Measurements from ENCODE around the gene SELENOO.

DNA sequence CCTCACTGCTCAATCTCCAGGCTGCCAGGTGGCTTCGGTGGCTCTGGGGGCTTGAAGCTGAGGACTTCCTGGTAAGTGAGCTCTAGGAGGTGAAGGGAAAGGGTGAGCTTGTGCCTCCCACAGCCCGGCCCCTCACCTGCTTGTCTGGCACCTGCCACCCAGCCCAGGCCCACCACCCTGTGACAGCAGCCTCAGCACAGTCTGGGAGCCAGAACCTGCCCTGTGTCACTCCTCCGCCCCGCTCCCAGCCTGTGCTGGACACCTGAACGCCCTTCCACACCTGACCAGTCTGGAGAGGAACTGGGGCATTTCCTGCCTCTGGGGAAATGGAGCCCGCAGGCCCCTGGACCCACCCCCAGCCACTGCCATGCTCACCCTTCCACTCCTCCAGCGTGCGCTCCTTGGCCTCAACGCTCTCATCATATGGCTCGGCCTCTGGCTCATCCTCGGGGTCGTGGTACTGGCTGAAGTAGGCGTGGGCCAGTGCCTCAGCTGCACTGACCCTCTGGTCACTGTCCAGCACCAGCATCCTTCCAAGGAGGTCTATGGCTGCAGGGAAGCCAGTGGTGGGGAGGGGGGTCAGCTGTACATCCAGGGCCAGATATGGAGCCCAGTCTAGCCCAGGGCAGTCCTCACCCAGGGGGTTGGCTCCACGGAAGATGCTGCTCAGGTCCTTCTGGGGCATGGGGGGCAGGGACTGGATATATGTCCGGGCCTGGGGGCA is 64.3 kb downstream of the SELENOO start:
- TF ChIP-seq CTCF (IDR thresholded peaks at IDR 0.05 in 2 of 3, conservative IDR thresholded peaks at IDR 0.05 in 1 of 3; ENCODE audit: borderline replicate concordance in 1 of 3, insufficient read depth in 1 of 3, low read depth in 2 of 3, low read length in 2 of 3): no peak
- TF ChIP-seq REST (IDR thresholded peaks at IDR 0.05; ENCODE audit: low read depth): no peak
- no peak for TF ChIP-seq SRF (IDR thresholded peaks at IDR 0.05; ENCODE audit: low read depth)
- no peak for TF ChIP-seq RAD21 (IDR thresholded peaks at IDR 0.05; ENCODE audit: low read depth)
- no peak for TF ChIP-seq POLR2AphosphoS5 (IDR thresholded peaks at IDR 0.05; ENCODE audit: low read depth, low read length)
- no peak for TF ChIP-seq EZH2phosphoT487 (IDR thresholded peaks at IDR 0.05; ENCODE audit: borderline replicate concordance)
- no peak for TF ChIP-seq FOSL1 (IDR thresholded peaks at IDR 0.05; ENCODE audit: low read depth)

Data from HCT116 (cell line).